Tibial nerve (tissue), 4 donors: ENCODE measurements around the gene CELA3A. TPM values are rescaled to one million over a fixed set of nuclear protein-coding genes. Genes with fewer than 3 reads are reported as not detected.

Experiments
- DNase-seq, 2 donors: peaks; one replicate each; pipeline ENCODE4 v3.0.0-alpha.2; 2019; ENCODE audit warnings: low spot score in 2 of 2
- H3K27ac ChIP-seq, 4 donors: fragments of 200-600 bp; sonication (generic) in 3 of 4; one replicate each; pipeline ENCODE4 v1.5.1; 2017 to 2019; ENCODE audit warnings: mild to moderate bottlenecking in 1 of 4
- H3K27me3 ChIP-seq, 2 donors: fragments of 200-600 bp; sonication (generic) in 1 of 2; one replicate each; pipeline versions ENCODE4 v1.5.1 to v1.6.0; 2017 to 2019
- H3K36me3 ChIP-seq, 3 donors: fragments of 200-600 bp; sonication (generic); one replicate each; pipeline ENCODE4 v1.5.1; 2018 to 2019
- H3K4me1 ChIP-seq, 4 donors: fragments of 200-600 bp; sonication (generic) in 3 of 4; one replicate each; pipeline ENCODE4 v1.5.1; 2017 to 2019
- H3K4me3 ChIP-seq, 4 donors: fragments of 200-600 bp; sonication (generic) in 3 of 4; one replicate each; pipeline ENCODE4 v1.5.1; 2017 to 2019; ENCODE audit warnings: mild to moderate bottlenecking in 1 of 4, moderate library complexity in 1 of 4
- H3K9me3 ChIP-seq, 4 donors: fragments of 200-600 bp; sonication (generic) in 3 of 4; one replicate each; pipeline ENCODE4 v1.5.1; 2017 to 2019
- CTCF ChIP-seq, 5 experiments: fragments of 200-600 bp in 3 of 5; fragments of 450-650 bp in 2 of 5; sonication (generic) in 3 of 5; IDR thresholded peaks; one replicate each; pipeline ENCODE4 v1.5.1; 2016 to 2019; ENCODE audit warnings: antibody characterized with exemption in 5 of 5, mild to moderate bottlenecking in 3 of 5, moderate library complexity in 2 of 5
- EP300 ChIP-seq, 2 donors: sonication (generic); formaldehyde crosslinking; IDR thresholded peaks; one replicate each; pipeline ENCODE4 v1.6.1; 2017; ENCODE audit warnings: antibody characterized with exemption in 2 of 2, mild to moderate bottlenecking in 1 of 2
- POLR2A ChIP-seq, 2 donors: fragments of 450-650 bp; IDR thresholded peaks; one replicate each; pipeline ENCODE4 v1.6.1; 2017; ENCODE audit warnings: antibody characterized with exemption in 2 of 2, mild to moderate bottlenecking in 2 of 2, moderate library complexity in 2 of 2
- WGBS, 2 donors: methylation state at CpG; one replicate each; pipeline ENCODE4 v1.1.5; 2018; 5-methylcytosine and 5-hydroxymethylcytosine counted together
- total RNA-seq, 4 donors: library from RNA; depleted of rRNA; stranded (reverse); fragments of >200 nt; gene quantifications; one replicate each; pipeline ENCODE4 v1.1.0, GENCODE V29; 2016

The CELA3A gene
- total RNA-seq, 4 donors from 2014 or later: 4.0 to 60.6 (median 6.0) TPM

GRCh38 chr1:22044690-22045420 is 43.4 kb downstream of the CELA3A start:
- TF ChIP-seq POLR2A (IDR thresholded peaks at IDR 0.05) (no peak), CTCF (IDR thresholded peaks at IDR 0.05) (no peak), EP300 (IDR thresholded peaks at IDR 0.05) (no peak)
- WGBS, 2 donors: 75 to 76% methylated on average over 3 of the region's 3 CpGs

GRCh38 chr1:22045604-22046228 is 44.3 kb downstream of the CELA3A start:
- H3K36me3 ChIP-seq: no peaks in the 10 kb centered on the region
- WGBS, 2 donors: 66 to 72% methylated on average over 2 of the region's 2 CpGs
- H3K4me3 ChIP-seq: no peak overlapping the region
- no peaks in the 10 kb centered on the region for H3K27me3 ChIP-seq
- TF ChIP-seq CTCF (IDR thresholded peaks at IDR 0.05) (no peak), EP300 (IDR thresholded peaks at IDR 0.05) (no peak), POLR2A (IDR thresholded peaks at IDR 0.05) (no peak)
- DNase-seq: no peak
- no peaks in the 10 kb centered on the region for H3K4me1 ChIP-seq
- no peaks in the 10 kb centered on the region for H3K9me3 ChIP-seq
- H3K27ac ChIP-seq: no peak overlapping the region

More at GRCh38 chr1:22044690-22045420, 43.4 kb downstream of the CELA3A start:
- Histone ChIP-seq H3K4me1 (peaks cover 0 to 7% (median 5%) of the 10 kb centered on the region in 4 donors), H3K4me3 (no peak overlapping the region), H3K27me3 (no peaks in the 10 kb centered on the region), H3K9me3 (no peaks in the 10 kb centered on the region), H3K27ac (no peak overlapping the region), H3K36me3 (no peaks in the 10 kb centered on the region)
- no peak for DNase-seq

- H3K9me3 ChIP-seq: no peaks in the 10 kb centered on the region
- no peak for DNase-seq
- TF ChIP-seq EP300 (IDR thresholded peaks at IDR 0.05): no peak
- TF ChIP-seq POLR2A (IDR thresholded peaks at IDR 0.05): no peak
- no peak for TF ChIP-seq CTCF (IDR thresholded peaks at IDR 0.05)
- peaks cover 0 to 6% (median under 1%) of the 10 kb centered on the region in 4 donors for H3K4me1 ChIP-seq
- WGBS, 2 donors: 67 to 72% methylated on average over 8 of the region's 8 CpGs
- no peaks in the 10 kb centered on the region for H3K36me3 ChIP-seq
- H3K27me3 ChIP-seq: no peaks in the 10 kb centered on the region
- peak overlapping the region in 2 of 4 donors; percentile 27 to 71 for H3K27ac ChIP-seq
- no peak overlapping the region for H3K4me3 ChIP-seq
Measured at GRCh38 chr1:22048351-22049192, 47.1 kb downstream of the CELA3A start.

- DNase-seq: no peak
- no peaks in the 10 kb centered on the region for H3K27me3 ChIP-seq
- H3K4me1 ChIP-seq: peaks cover 0 to 21% (median 12%) of the 10 kb centered on the region in 4 donors
- H3K27ac ChIP-seq: no peak overlapping the region
- no peaks in the 10 kb centered on the region for H3K9me3 ChIP-seq
- TF ChIP-seq CTCF (IDR thresholded peaks at IDR 0.05): no peak
- no peak for TF ChIP-seq EP300 (IDR thresholded peaks at IDR 0.05)
- no peak for TF ChIP-seq POLR2A (IDR thresholded peaks at IDR 0.05)
- 95 to 97% methylated on average over 3 of the region's 3 CpGs for WGBS, 2 donors
- no peak overlapping the region for H3K4me3 ChIP-seq
- no peaks in the 10 kb centered on the region for H3K36me3 ChIP-seq
Measured at GRCh38 chr1:22050330-22050729, 48.9 kb downstream of the CELA3A start.
